A549 (cell line): ENCODE data around the gene MOB3C. TPM values are rescaled to one million over a fixed set of nuclear protein-coding genes. Genes with fewer than 3 reads are reported as not detected.

Experiments used
- ATAC-seq, 2 experiments: fragments of 200-7000 bp in 1 of 2; fragments of >200 bp in 1 of 2; cut with Nextera tagmentation in 1 of 2; cut with Tn5 transposase in 1 of 2; 3 replicates each; pipeline versions ENCODE4 v1.8.0 to v1.9.1; 2018 to 2020; ENCODE audit warnings: mild to moderate bottlenecking in 1 of 2, moderate library complexity in 1 of 2
- CTCF ChIA-PET: fragments of 300-600 bp; sonication (Branson Sonifier 250); formaldehyde crosslinking; extraction: SDS; loops from one replicate; lab custom pipeline; 2021; ENCODE audit warnings: antibody characterized with exemption, inconsistent platforms; lab: Yijun Ruan, JAX
- POLR2A ChIA-PET: fragments of 350-600 bp; formaldehyde crosslinking; extraction: SDS; loops from one replicate; lab custom pipeline; 2021; ENCODE audit warnings: antibody characterized with exemption, inconsistent platforms; lab: Yijun Ruan, JAX
- DNase-seq, 2 experiments: peaks; one replicate each; pipeline versions ENCODE4 v3.0.0 to v3.0.0-alpha.2; 2011 to 2016; ENCODE audit warnings: low read depth in 1 of 2, low spot score in 1 of 2
- FAIRE-seq: peaks from 2 replicates; lab custom pipeline; 2011; peaks lifted over from hg19 to GRCh38; lab: Jason Lieb, UNC
- H3K27ac ChIP-seq, 2 experiments: fragments of >200 bp; sonication (Bioruptor Twin); formaldehyde crosslinking; 3 replicates each; pipeline ENCODE4 v1.5.1; 2016 to 2017
- H3K4me1 ChIP-seq: fragments of >200 bp; sonication (Bioruptor Twin); formaldehyde crosslinking; 3 replicates; pipeline ENCODE4 v1.6.1; 2016
- H3K4me2 ChIP-seq: fragments of >200 bp; sonication (Bioruptor Twin); formaldehyde crosslinking; 3 replicates; pipeline ENCODE4 v1.6.1; 2016
- H3K4me3 ChIP-seq: fragments of >200 bp; sonication (Bioruptor Twin); formaldehyde crosslinking; 3 replicates; pipeline ENCODE4 v1.5.1; 2016
- H3K9me3 ChIP-seq: fragments of >200 bp; sonication (Bioruptor Twin); formaldehyde crosslinking; 3 replicates; pipeline ENCODE4 v1.6.1; 2016
- BCL3 ChIP-seq: fragments of >200 bp; sonication (Bioruptor Twin); formaldehyde crosslinking; IDR thresholded peaks from 3 replicates; pipeline ENCODE4 v1.6.1; 2016
- CBX2 ChIP-seq: fragments of 200-600 bp; sonication (generic); IDR thresholded peaks from 2 replicates; pipeline ENCODE4 v1.6.1; 2016; ENCODE audit warnings: low read depth, mild to moderate bottlenecking, borderline replicate concordance
- CBX8 ChIP-seq: fragments of 200-600 bp; sonication (generic); IDR thresholded peaks from 2 replicates; pipeline ENCODE4 v1.6.1; 2016
- CEBPB ChIP-seq, 2 experiments: fragments of >200 bp in 1 of 2; sonication (Bioruptor Twin) in 1 of 2; formaldehyde crosslinking in 1 of 2; IDR thresholded peaks; 2 replicates each; pipeline ENCODE4 v1.6.1; 2012 to 2016
- CHD2 ChIP-seq: fragments of 150-350 bp; IDR thresholded peaks from 2 replicates; pipeline ENCODE4 v1.6.1; 2014; ENCODE audit warnings: low read length; ENCODE audit not compliant: partially characterized antibody
- E2F6 ChIP-seq: IDR thresholded peaks from 2 replicates; pipeline ENCODE4 v1.6.1; 2012; ENCODE audit warnings: low read depth, borderline replicate concordance
- EHMT2 ChIP-seq: fragments of 200-600 bp; sonication (generic); IDR thresholded peaks from 2 replicates; pipeline ENCODE4 v1.6.1; 2016; ENCODE audit warnings: antibody characterized with exemption, low read depth, mild to moderate bottlenecking, moderate library complexity
- ELK1 ChIP-seq: fragments of 150-350 bp; IDR thresholded peaks from 2 replicates; pipeline ENCODE4 v1.6.1; 2014; ENCODE audit warnings: low read depth, mild to moderate bottlenecking, low read length
- EP300 ChIP-seq, 2 experiments: fragments of >200 bp; sonication (Bioruptor Twin); formaldehyde crosslinking; IDR thresholded peaks; 2 replicates in 1 of 2; 3 replicates in 1 of 2; pipeline ENCODE4 v1.6.1; 2016 to 2017
- FOSB ChIP-seq: fragments of 250-450 bp; sonication (Bioruptor Pico); IDR thresholded peaks from 2 replicates; pipeline ENCODE4 v1.5.0; 2020; ENCODE audit warnings: mild to moderate bottlenecking, moderate library complexity
- FOSL2 ChIP-seq, 2 experiments: fragments of 450-650 bp in 1 of 2; fragments of >200 bp in 1 of 2; sonication (Bioruptor Twin) in 1 of 2; formaldehyde crosslinking; IDR thresholded peaks; 2 replicates each; pipeline versions ENCODE4 v1.5.0 to v1.6.1; 2016 to 2020; ENCODE audit warnings: mild to moderate bottlenecking in 1 of 2, moderate library complexity in 1 of 2
- HMGXB4 ChIP-seq: fragments of 250-450 bp; sonication (Bioruptor Pico); IDR thresholded peaks from 2 replicates; pipeline ENCODE4 v1.5.0; 2021; ENCODE audit warnings: mild to moderate bottlenecking, moderate library complexity, borderline replicate concordance
- JUN ChIP-seq, 2 experiments: fragments of >200 bp; sonication (Bioruptor Twin); formaldehyde crosslinking; IDR thresholded peaks; 2 replicates in 1 of 2; 3 replicates in 1 of 2; pipeline ENCODE4 v1.6.1; 2016 to 2017
- MAX ChIP-seq: IDR thresholded peaks from 2 replicates; pipeline ENCODE4 v1.6.1; 2012
- MAZ ChIP-seq: fragments of 150-350 bp; IDR thresholded peaks from 2 replicates; pipeline ENCODE4 v1.6.1; 2014; ENCODE audit warnings: antibody characterized with exemption, low read depth, low read length, borderline replicate concordance
- POLR2AphosphoS2 ChIP-seq: conservative IDR thresholded peaks from 2 replicates; pipeline ENCODE4 v1.6.1; 2012; ENCODE audit warnings: low read length, improper control_type of control experiment, inconsistent platforms
- REST ChIP-seq: fragments of 200-600 bp; sonication (generic); IDR thresholded peaks from 2 replicates; pipeline ENCODE4 v1.6.1; 2016; ENCODE audit warnings: antibody characterized with exemption, mild to moderate bottlenecking, moderate library complexity
- RNF2 ChIP-seq: fragments of 200-600 bp; sonication (generic); IDR thresholded peaks from 2 replicates; pipeline ENCODE4 v1.6.1; 2016; ENCODE audit warnings: low read depth, mild to moderate bottlenecking, antibody characterized with exemption, moderate library complexity, borderline replicate concordance
- SMC3 ChIP-seq: fragments of >200 bp; sonication (Bioruptor Twin); formaldehyde crosslinking; IDR thresholded peaks from 3 replicates; pipeline ENCODE4 v1.6.1; 2018; ENCODE audit warnings: inconsistent platforms
- SREBF2 ChIP-seq: fragments of 450-650 bp; IDR thresholded peaks from 2 replicates; pipeline ENCODE4 v1.6.1; 2014; ENCODE audit warnings: mild to moderate bottlenecking, moderate library complexity
- TFCP2L1 ChIP-seq: fragments of 250-450 bp; sonication (Bioruptor Pico); IDR thresholded peaks from 2 replicates; pipeline ENCODE4 v1.5.0; 2021; ENCODE audit warnings: mild to moderate bottlenecking
- TP53 ChIP-seq: fragments of 250-450 bp; sonication (Bioruptor Pico); IDR thresholded peaks from 2 replicates; pipeline ENCODE4 v1.5.0; 2021; ENCODE audit warnings: mild to moderate bottlenecking, moderate library complexity
- ZSCAN20 ChIP-seq: fragments of 250-450 bp; sonication (Bioruptor Pico); IDR thresholded peaks from 2 replicates; pipeline ENCODE4 v1.8.0; 2022; ENCODE audit warnings: mild to moderate bottlenecking, moderate library complexity
- WGBS: methylation state at CpG from one replicate; pipeline ENCODE4 v1.1.6; 2017; ENCODE audit errors: missing lambda C conversion rate; 5-methylcytosine and 5-hydroxymethylcytosine counted together
- polyA plus RNA-seq, 4 experiments: library from polyadenylated mRNA; depleted of rRNA in 3 of 4; stranded (reverse); fragments of >200 nt; fragmentation: RNase III in 1 of 4; extraction: RNeasy Plus Mini Kit Qiagen cat#74134 plus additional on column Dnase treatment in 1 of 4; gene quantifications; 2 replicates in 3 of 4; 3 replicates in 1 of 4; pipeline ENCODE4 v1.2.3, GENCODE V29; 2011 to 2017

The MOB3C gene
- polyA plus RNA-seq, 2 of the 4 experiments (the other 2 are of a cell fraction), result 2.6 to 2.7 TPM

GRCh38 chr1:46603858-46604549, 12.6 kb downstream of the MOB3C start, which contains the start of gene MKNK1 (continued):
- TF ChIP-seq REST (no peak), JUN (IDR thresholded peaks at IDR 0.05) (peak in 1 of 2 experiments; percentile 37; a peak in 1 of 5 replicates), EP300 (IDR thresholded peaks at IDR 0.05) (no peak), FOSB (CRISPR knock-in tag) (no peak), SMC3 (no peak), BCL3 (peak; percentile 64; the same call in 1 of the 3 replicates)

- 0% methylated on average over 2 of the region's 2 CpGs for WGBS
- Histone ChIP-seq H3K4me2 (peak overlapping the region; percentile 89), H3K27ac (peak overlapping the region; percentile 83 to 93), H3K4me3 (peak overlapping the region; percentile 90), H3K4me1 (peaks cover 13% of the 10 kb centered on the region; the same call in 2 of the 3 replicates), H3K9me3 (no peaks in the 10 kb centered on the region)
- FAIRE-seq (no peak), DNase-seq (no peak), ATAC-seq (peak in 1 of 2 experiments; percentile 44; a peak in 3 of 6 replicates)
- ChIA-PET CTCF (interaction anchor here (1.2 kb wide), 1 partner anchor 10 kb away, joined by 7 read pairs; no protein-coding TSS in a partner anchor), POLR2A (interaction anchor here (1.2 to 2.2 kb wide), 2 partner anchors 13 to 40 kb away, joined by 4 to 12 read pairs; partner anchors contain the start of gene MOB3C)
- no peak for TF ChIP-seq FOSL2 (IDR thresholded peaks at IDR 0.05)
- no peak for TF ChIP-seq FOSL2 (CRISPR knock-in tag; IDR thresholded peaks at IDR 0.05)
- no peak for TF ChIP-seq FOSB (CRISPR knock-in tag)
- TF ChIP-seq POLR2AphosphoS2, result no peak
- TF ChIP-seq SREBF2, result no peak
- TF ChIP-seq ZSCAN20 (CRISPR knock-in tag), result no peak
- TF ChIP-seq TP53 (CRISPR knock-in tag), result no peak
- TF ChIP-seq RNF2, result no peak
- no peak for TF ChIP-seq MAX
- no peak for TF ChIP-seq CEBPB (IDR thresholded peaks at IDR 0.05)
- no peak for TF ChIP-seq MAZ
Measured at GRCh38 chr1:46603481-46603857, 13.1 kb downstream of the MOB3C start.

GRCh38 chr1:46601257-46602007, 15.2 kb downstream of the MOB3C start:
- Histone ChIP-seq H3K4me2 (no peak overlapping the region), H3K27ac (no peak overlapping the region), H3K4me3 (no peak overlapping the region), H3K4me1 (peaks cover 13% of the 10 kb centered on the region; the same call in 2 of the 3 replicates), H3K9me3 (no peaks in the 10 kb centered on the region)
- FAIRE-seq (no peak), DNase-seq (no peak), ATAC-seq (no peak)
- 92% methylated on average over 3 of the region's 3 CpGs for WGBS
- ChIA-PET POLR2A (no interaction called here), CTCF (interaction anchor here (1.0 to 1.1 kb wide), 2 partner anchors 16 to 154 kb away, joined by 3 to 4 read pairs; partner anchors contain the start of gene MOB3C)
- no peak for TF ChIP-seq CEBPB (IDR thresholded peaks at IDR 0.05)
- TF ChIP-seq EHMT2, result no peak
- TF ChIP-seq E2F6, result no peak
- TF ChIP-seq TFCP2L1 (CRISPR knock-in tag), result no peak
- TF ChIP-seq POLR2AphosphoS2, result no peak
- no peak for TF ChIP-seq CHD2
- TF ChIP-seq CBX8, result no peak
- no peak for TF ChIP-seq HMGXB4
- TF ChIP-seq ELK1, result no peak
- TF ChIP-seq SMC3, result no peak
- TF ChIP-seq CBX2, result no peak
